ENCODE data around the gene FOXL2NB. TPM values are rescaled to one million over a fixed set of nuclear protein-coding genes. Genes with fewer than 3 reads are reported as not detected.

The FOXL2NB gene
- total RNA-seq, 2 donors from 2014 or later: 0.28 TPM; not detected in 1

DNA sequence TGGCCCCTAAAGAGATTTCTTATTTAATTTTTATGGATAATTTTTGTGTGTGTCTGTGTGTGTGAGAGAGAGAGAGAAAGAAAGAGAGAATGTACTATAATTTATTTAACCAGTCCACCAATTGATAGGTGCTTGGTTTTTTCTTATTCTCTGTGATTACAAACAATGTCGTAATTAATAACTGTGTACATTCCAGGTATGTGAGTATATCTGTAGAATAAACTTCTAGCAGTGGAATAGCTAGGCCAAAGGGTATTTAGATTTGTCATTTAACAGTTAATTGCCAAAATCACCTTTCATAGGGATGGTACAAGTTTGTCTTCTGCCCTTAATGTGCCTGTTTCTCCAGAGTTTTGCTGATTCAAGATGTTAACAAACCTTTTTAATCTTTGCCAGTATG is 35.4 kb upstream of the FOXL2NB start:
- H3K27me3 ChIP-seq (replicated peaks; ENCODE audit: insufficient read depth): no peaks in the 10 kb centered on the region
- intact Hi-C loops (cut with DNase I): no loop called here
- H3K4me3 ChIP-seq: no peak overlapping the region
- 93% methylated on average over 1 of the region's 1 CpG for WGBS
- no peak for DNase-seq (ENCODE audit: low spot score)
- TF ChIP-seq POLR2A (IDR thresholded peaks at IDR 0.05): no peak
- no peak for TF ChIP-seq CTCF (IDR thresholded peaks at IDR 0.05)
- no peak for TF ChIP-seq POLR2AphosphoS5 (IDR thresholded peaks at IDR 0.05)
- no peak overlapping the region for H3K27ac ChIP-seq
- H3K9me3 ChIP-seq: no peaks in the 10 kb centered on the region
- H3K4me1 ChIP-seq (replicated peaks): peaks cover 4% of the 10 kb centered on the region
- no peaks in the 10 kb centered on the region for H3K36me3 ChIP-seq

DNA sequence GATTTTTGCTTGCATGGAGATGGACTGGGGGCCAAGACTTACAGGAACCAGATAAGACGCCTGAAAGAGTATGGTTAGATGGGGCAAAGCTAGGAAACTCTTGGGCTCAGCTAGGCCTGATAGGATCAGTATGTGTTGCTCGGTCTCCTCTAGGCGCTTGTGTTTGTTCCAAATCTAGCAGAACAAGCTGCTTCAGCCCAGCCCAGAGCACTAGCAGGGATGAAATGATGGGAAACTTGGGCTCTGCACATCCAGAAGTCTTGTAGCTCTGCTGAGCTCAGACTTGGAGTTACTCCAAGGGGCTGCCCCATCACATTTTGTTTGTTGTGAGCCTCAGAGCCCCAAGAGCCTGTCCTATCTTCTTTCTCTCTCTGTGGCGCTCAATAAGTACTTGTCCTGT is 34.8 kb upstream of the FOXL2NB start:
- Histone ChIP-seq H3K27me3 (replicated peaks; ENCODE audit: insufficient read depth) (no peaks in the 10 kb centered on the region), H3K4me3 (no peak overlapping the region), H3K27ac (no peak overlapping the region), H3K36me3 (no peaks in the 10 kb centered on the region), H3K4me1 (replicated peaks) (peaks cover 7% of the 10 kb centered on the region), H3K9me3 (no peaks in the 10 kb centered on the region)
- TF ChIP-seq CTCF (IDR thresholded peaks at IDR 0.05) (no peak), POLR2AphosphoS5 (IDR thresholded peaks at IDR 0.05) (no peak), POLR2A (IDR thresholded peaks at IDR 0.05) (no peak)
- no peak for DNase-seq (ENCODE audit: low spot score)
- 43% methylated on average over 4 of the region's 4 CpGs for WGBS
- intact Hi-C loops (cut with DNase I): no loop called here

GRCh38 chr3:138913766-138914165 is 33.3 kb upstream of the FOXL2NB start:
- Histone ChIP-seq H3K27ac (no peak overlapping the region), H3K4me3 (no peak overlapping the region), H3K27me3 (replicated peaks; ENCODE audit: insufficient read depth) (no peaks in the 10 kb centered on the region), H3K36me3 (no peaks in the 10 kb centered on the region), H3K9me3 (no peaks in the 10 kb centered on the region), H3K4me1 (replicated peaks) (peaks cover 7% of the 10 kb centered on the region)
- DNase-seq (ENCODE audit: low spot score): no peak
- WGBS: 87% methylated on average over 3 of the region's 3 CpGs
- TF ChIP-seq POLR2A (IDR thresholded peaks at IDR 0.05) (no peak), CTCF (IDR thresholded peaks at IDR 0.05) (no peak), POLR2AphosphoS5 (IDR thresholded peaks at IDR 0.05) (no peak)
- intact Hi-C loops (cut with DNase I): no loop called here

GRCh38 chr3:138914870-138915502 is 32.0 kb upstream of the FOXL2NB start:
- no peaks in the 10 kb centered on the region for H3K27me3 ChIP-seq (replicated peaks; ENCODE audit: insufficient read depth)
- intact Hi-C loops (cut with DNase I): loop anchor here (5.0 kb wide), 1 partner anchor 83 kb away; the partner anchor contains the start of gene PIK3CB
- TF ChIP-seq POLR2A (IDR thresholded peaks at IDR 0.05) (no peak), POLR2AphosphoS5 (IDR thresholded peaks at IDR 0.05) (no peak), CTCF (IDR thresholded peaks at IDR 0.05) (no peak)

More at GRCh38 chr3:138914870-138915502, 32.0 kb upstream of the FOXL2NB start:
- peaks cover 7% of the 10 kb centered on the region for H3K4me1 ChIP-seq (replicated peaks)
- no peaks in the 10 kb centered on the region for H3K36me3 ChIP-seq
- no peaks in the 10 kb centered on the region for H3K9me3 ChIP-seq
- H3K4me3 ChIP-seq: peak overlapping the region; percentile 51 to 75
- DNase-seq (ENCODE audit: low spot score): no peak
- 21% methylated on average over 19 of the region's 19 CpGs for WGBS
- peak overlapping the region; percentile 92 to 95 for H3K27ac ChIP-seq

All from prostate gland (tissue), 2 donors.